ENCODE results near the gene FIS1.
"Not testable (repeated sequence)": the region's sequence is repeated elsewhere in the genome, so short reads cannot be mapped to it uniquely, and the experiment has no call there.

FIS1 gene

GRCh38 chr7:101203740-101204738 is 40.8 kb downstream of the FIS1 start:
- DNase-seq, result not testable (repeated sequence)

DNA sequence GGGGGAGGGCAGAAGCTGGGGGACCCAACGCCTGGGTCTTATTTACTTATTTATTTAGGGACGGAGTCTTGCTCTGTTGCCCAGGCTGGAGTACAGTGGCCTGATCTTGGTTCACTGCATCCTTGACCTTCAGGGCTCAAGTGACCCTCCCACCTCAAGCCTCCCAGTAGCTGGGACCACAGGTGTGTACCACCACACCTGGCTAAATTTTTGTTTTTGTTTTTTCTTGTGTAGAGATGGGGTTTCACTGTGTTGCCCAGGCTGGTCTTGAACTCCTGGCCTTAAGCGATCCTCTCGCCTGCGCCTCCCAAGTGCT is 42.3 kb downstream of the FIS1 start:
- DNase-seq, result no peak

DNA sequence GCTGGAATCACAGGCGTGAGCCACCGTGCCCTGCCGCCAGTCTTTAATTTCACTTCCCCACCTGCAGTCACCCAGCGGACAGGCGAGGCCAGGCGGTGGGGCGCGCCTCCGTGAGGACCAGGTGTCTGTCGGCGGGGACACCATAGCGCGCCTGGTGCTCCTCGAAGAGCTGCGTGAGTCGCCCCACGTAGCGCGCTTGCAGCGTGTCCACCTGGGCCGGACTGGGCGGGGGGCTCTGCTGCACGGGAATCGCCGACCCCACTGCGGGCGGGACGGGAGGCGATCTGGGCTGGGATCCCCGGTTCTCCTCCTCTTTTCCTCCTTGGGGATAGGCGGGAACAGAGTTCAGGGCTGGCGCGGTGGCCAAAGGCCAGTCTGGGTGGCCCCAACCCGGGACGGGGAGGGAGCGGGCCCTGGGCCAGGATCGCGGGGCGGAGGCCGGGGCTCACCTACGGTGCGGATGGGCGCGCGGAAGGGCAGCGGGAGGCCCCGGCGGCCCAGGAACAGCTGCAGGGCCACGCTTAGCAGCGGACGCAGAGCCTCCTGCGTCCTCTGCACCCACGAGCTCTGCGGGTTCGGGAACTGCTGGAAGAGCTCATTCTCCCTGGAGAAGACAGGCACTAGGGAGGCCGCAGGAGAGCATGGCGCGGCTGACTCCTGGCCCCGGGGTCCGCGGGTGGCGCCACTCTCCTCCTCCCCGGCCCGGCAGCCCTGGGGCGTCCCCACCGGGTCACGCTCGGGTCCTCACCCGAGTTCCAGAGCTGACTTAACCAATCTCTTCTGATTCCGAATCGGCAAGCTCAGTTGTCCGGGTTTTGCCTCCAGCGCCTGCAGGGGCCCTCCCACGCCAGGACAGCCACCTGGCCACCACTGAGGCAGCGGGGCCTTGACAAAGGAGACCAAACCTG is 42.9 kb downstream of the FIS1 start:
- DNase-seq, result no peak

- DNase-seq, result no peak
These were observed 43.9 kb downstream of the FIS1 start, which contains the start of gene MOGAT3 for GRCh38 chr7:101200862-101201599. TSS of gene MOGAT3 (minus strand) at chr7:101201036. CDS start at chr7:101200854, 182 bp downstream.

GRCh38 chr7:101200504-101200861 is 44.4 kb downstream of the FIS1 start:
- DNase-seq, result no peak

DNA sequence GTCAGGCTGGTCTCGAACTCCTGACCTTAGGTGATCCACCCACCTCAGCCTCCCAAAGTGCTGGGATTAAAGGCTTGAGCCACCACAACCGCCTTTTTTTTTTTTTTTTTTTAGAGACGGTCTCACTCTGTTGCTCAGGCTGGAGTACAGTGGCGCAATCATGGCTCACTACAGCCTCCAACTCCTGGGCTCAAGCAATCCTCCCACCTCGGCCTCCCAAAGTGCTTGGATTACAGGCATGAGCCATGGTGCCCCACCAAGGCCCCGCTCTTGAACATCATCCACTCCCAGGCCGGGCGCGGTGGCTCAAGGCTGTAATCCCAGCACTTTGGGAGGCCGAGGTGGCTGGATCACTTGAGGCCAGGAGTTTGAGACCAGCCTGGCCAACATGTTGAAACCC is 45.4 kb downstream of the FIS1 start:
- DNase-seq, result not testable (repeated sequence)

GRCh38 chr7:101198476-101198875 is 46.4 kb downstream of the FIS1 start:
- no peak for DNase-seq

GRCh38 chr7:101197991-101198390 is 46.9 kb downstream of the FIS1 start:
- DNase-seq, result no peak

- DNase-seq, result no peak
These were observed 49.0 kb downstream of the FIS1 start for GRCh38 chr7:101195884-101196283.

Measured in bone marrow (tissue), 2 donors.